T47D (cell line): ENCODE results near the gene CMA1.
A peak's percentile ranks its signal among the peaks of the same experiment; 100 is the strongest.
"Not testable (repeated sequence)": the region's sequence is repeated elsewhere in the genome, so short reads cannot be mapped to it uniquely, and the experiment has no call there.

Experiments
- DNase-seq, 2 experiments: peaks; one replicate each; pipeline versions ENCODE4 v3.0.0 to v3.0.0-alpha.2; 2011 to 2012; ENCODE audit warnings: low read depth in 1 of 2, low spot score in 1 of 2
- JUND ChIP-seq: IDR thresholded peaks from 2 replicates; pipeline ENCODE4 v1.6.1; 2012; ENCODE audit warnings: low read depth
- in situ Hi-C: cut with HindIII; loops from 2 replicates; pipeline ENCODE4 v1.10.0; 2016; ENCODE audit warnings: low sequenced_read_pairs, low pct_unique_long_range_greater_than_20kb

Gene CMA1

GRCh38 chr14:24483604-24484252 lies 24.3 kb downstream of the CMA1 start:
- TF ChIP-seq JUND, result no peak
- in situ Hi-C loops, result no loop called here
- DNase-seq, result peak in 1 of 2 experiments; percentile 20

GRCh38 chr14:24482699-24483303 lies 25.3 kb downstream of the CMA1 start:
- in situ Hi-C loops, DNase-seq: not testable (repeated sequence)

- peak; percentile 53 to 54 for DNase-seq
- TF ChIP-seq JUND, result no peak
- in situ Hi-C loops, result no loop called here
Measured at GRCh38 chr14:24481622-24482324, 26.3 kb downstream of the CMA1 start.

- in situ Hi-C loops, DNase-seq: not testable (repeated sequence)
Measured at GRCh38 chr14:24479999-24480398, 28.1 kb downstream of the CMA1 start.

- no peak for DNase-seq
- no peak for TF ChIP-seq JUND
- in situ Hi-C loops, result no loop called here
Measured at GRCh38 chr14:24475261-24475660, 32.8 kb downstream of the CMA1 start.

- in situ Hi-C loops, result no loop called here
- no peak for DNase-seq
- TF ChIP-seq JUND, result no peak
Measured at GRCh38 chr14:24473211-24473610, 34.9 kb downstream of the CMA1 start.

- DNase-seq, in situ Hi-C loops: not testable (repeated sequence)
Measured at GRCh38 chr14:24470450-24470849, 37.6 kb downstream of the CMA1 start.

- in situ Hi-C loops, result no loop called here
- TF ChIP-seq JUND, result no peak
- DNase-seq, result no peak
Measured at GRCh38 chr14:24465805-24466204, 42.3 kb downstream of the CMA1 start.

- TF ChIP-seq JUND, result no peak
- no peak for DNase-seq
- in situ Hi-C loops, result no loop called here
Measured at GRCh38 chr14:24465368-24465767, 42.7 kb downstream of the CMA1 start.

GRCh38 chr14:24463884-24464785 lies 43.9 kb downstream of the CMA1 start:
- in situ Hi-C loops, result no loop called here
- no peak for DNase-seq
- TF ChIP-seq JUND, result no peak

- no peak for DNase-seq
- in situ Hi-C loops, result no loop called here
- TF ChIP-seq JUND, result no peak
Measured at GRCh38 chr14:24463017-24463883, 44.8 kb downstream of the CMA1 start.

- in situ Hi-C loops, result no loop called here
- no peak for DNase-seq
- TF ChIP-seq JUND, result no peak
Measured at GRCh38 chr14:24461336-24461735, 46.7 kb downstream of the CMA1 start.
